Non-pigmented ciliary epithelial cell (primary cell): ENCODE data around the gene TTC3.
A peak's percentile ranks its signal among the peaks of the same experiment; 100 is the strongest.

ENCODE experiments used
- DNase-seq: peaks from one replicate; pipeline ENCODE4 v3.0.0-alpha.2; 2010; ENCODE audit warnings: low read depth

Gene TTC3

GRCh38 chr21:37062593-37062935, 10.5 kb upstream of the TTC3 start:
- DNase-seq = no peak

GRCh38 chr21:37063433-37063832, 9.6 kb upstream of the TTC3 start:
- no peak for DNase-seq

- no peak for DNase-seq
Measured at GRCh38 chr21:37064841-37065240, 8.2 kb upstream of the TTC3 start.

GRCh38 chr21:37065561-37066177, 7.4 kb upstream of the TTC3 start:
- no peak for DNase-seq

- DNase-seq = peak; percentile 35
Measured at GRCh38 chr21:37071561-37072273, 1.3 kb upstream of the TTC3 start.

- DNase-seq = no peak
Measured at GRCh38 chr21:37072274-37072987, 623 bp upstream of the TTC3 start.

- no peak for DNase-seq
Measured at GRCh38 chr21:37073417-37074196, 553 bp downstream of the TTC3 start.

GRCh38 chr21:37074197-37074510, 1.1 kb downstream of the TTC3 start:
- no peak for DNase-seq

GRCh38 chr21:37074546-37074945, 1.5 kb downstream of the TTC3 start:
- DNase-seq = no peak

GRCh38 chr21:37075214-37075770, 2.2 kb downstream of the TTC3 start:
- no peak for DNase-seq

GRCh38 chr21:37076087-37076850, 3.2 kb downstream of the TTC3 start:
- no peak for DNase-seq

- no peak for DNase-seq
Measured at GRCh38 chr21:37077403-37077802, 4.3 kb downstream of the TTC3 start.

GRCh38 chr21:37079211-37079824, 6.3 kb downstream of the TTC3 start:
- DNase-seq = no peak

GRCh38 chr21:37082375-37082774, 9.3 kb downstream of the TTC3 start:
- DNase-seq = no peak

GRCh38 chr21:37082856-37083528, 9.9 kb downstream of the TTC3 start:
- no peak for DNase-seq

- DNase-seq = no peak
Measured at GRCh38 chr21:37085726-37086125, 12.7 kb downstream of the TTC3 start.

GRCh38 chr21:37087188-37087587, 14.1 kb downstream of the TTC3 start:
- no peak for DNase-seq

- DNase-seq = no peak
Measured at GRCh38 chr21:37088186-37088735, 15.2 kb downstream of the TTC3 start.

GRCh38 chr21:37093977-37094376, 20.9 kb downstream of the TTC3 start:
- no peak for DNase-seq

GRCh38 chr21:37095821-37096220, 22.8 kb downstream of the TTC3 start:
- DNase-seq = no peak
